Upper lobe of left lung (tissue), 4 donors: ENCODE results near the gene LIPC.

Experiments used
- EP300 ChIP-seq, 4 donors: sonication (generic); formaldehyde crosslinking; IDR thresholded peaks; one replicate each; pipeline ENCODE4 v1.5.1; 2017; ENCODE audit warnings: antibody characterized with exemption in 4 of 4, control low read depth in 2 of 4
- POLR2A ChIP-seq, 4 donors: fragments of 450-650 bp; IDR thresholded peaks; one replicate each; pipeline ENCODE4 v1.5.1; 2016 to 2017; ENCODE audit warnings: antibody characterized with exemption in 4 of 4, mild to moderate bottlenecking in 2 of 4
- POLR2AphosphoS5 ChIP-seq, 2 donors: sonication (generic); formaldehyde crosslinking; IDR thresholded peaks; one replicate each; pipeline ENCODE4 v1.5.1; 2017; ENCODE audit warnings: antibody characterized with exemption in 2 of 2
- TF ChIP-seq, protein P1 (sequence below), 6 experiments: fragments of 450-650 bp in 4 of 6; fragments of 200-600 bp in 2 of 6; sonication (generic) in 2 of 6; IDR thresholded peaks; one replicate each; pipeline ENCODE4 v1.5.1; 2016 to 2019; ENCODE audit warnings: antibody characterized with exemption in 6 of 6

DNA sequence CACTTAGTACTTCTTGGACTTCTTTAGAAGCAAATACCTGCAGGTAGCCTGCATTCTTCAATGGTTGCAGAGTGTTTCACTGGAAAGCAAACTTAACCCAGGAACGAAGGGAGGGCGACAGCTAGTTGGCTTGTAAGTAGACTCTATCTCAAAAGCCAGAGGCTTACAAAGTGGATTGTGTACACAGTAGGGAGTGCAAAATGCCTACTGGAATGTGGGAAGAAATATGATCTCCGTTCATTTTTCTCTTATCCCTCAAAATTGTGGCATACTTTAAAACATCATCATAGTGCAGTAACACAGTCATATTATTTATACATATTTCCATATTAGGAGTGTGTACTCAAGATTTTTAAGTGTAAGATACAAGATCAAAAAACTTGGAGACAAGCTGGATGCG lies 155.7 kb downstream of the LIPC start:
- TF ChIP-seq, protein P1, sequence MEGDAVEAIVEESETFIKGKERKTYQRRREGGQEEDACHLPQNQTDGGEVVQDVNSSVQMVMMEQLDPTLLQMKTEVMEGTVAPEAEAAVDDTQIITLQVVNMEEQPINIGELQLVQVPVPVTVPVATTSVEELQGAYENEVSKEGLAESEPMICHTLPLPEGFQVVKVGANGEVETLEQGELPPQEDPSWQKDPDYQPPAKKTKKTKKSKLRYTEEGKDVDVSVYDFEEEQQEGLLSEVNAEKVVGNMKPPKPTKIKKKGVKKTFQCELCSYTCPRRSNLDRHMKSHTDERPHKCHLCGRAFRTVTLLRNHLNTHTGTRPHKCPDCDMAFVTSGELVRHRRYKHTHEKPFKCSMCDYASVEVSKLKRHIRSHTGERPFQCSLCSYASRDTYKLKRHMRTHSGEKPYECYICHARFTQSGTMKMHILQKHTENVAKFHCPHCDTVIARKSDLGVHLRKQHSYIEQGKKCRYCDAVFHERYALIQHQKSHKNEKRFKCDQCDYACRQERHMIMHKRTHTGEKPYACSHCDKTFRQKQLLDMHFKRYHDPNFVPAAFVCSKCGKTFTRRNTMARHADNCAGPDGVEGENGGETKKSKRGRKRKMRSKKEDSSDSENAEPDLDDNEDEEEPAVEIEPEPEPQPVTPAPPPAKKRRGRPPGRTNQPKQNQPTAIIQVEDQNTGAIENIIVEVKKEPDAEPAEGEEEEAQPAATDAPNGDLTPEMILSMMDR (IDR thresholded peaks at IDR 0.05), result no peak
- TF ChIP-seq POLR2AphosphoS5 (IDR thresholded peaks at IDR 0.05) (no peak), EP300 (IDR thresholded peaks at IDR 0.05) (no peak), POLR2A (IDR thresholded peaks at IDR 0.05) (no peak)
